GM04504 (cell line): Measurements from ENCODE around the gene PAK5.
A peak's percentile ranks its signal among the peaks of the same experiment; 100 is the strongest.

Experiments
- DNase-seq: peaks from one replicate; pipeline ENCODE4 v3.0.0-alpha.2; 2012; ENCODE audit warnings: low read depth

Gene PAK5

DNA sequence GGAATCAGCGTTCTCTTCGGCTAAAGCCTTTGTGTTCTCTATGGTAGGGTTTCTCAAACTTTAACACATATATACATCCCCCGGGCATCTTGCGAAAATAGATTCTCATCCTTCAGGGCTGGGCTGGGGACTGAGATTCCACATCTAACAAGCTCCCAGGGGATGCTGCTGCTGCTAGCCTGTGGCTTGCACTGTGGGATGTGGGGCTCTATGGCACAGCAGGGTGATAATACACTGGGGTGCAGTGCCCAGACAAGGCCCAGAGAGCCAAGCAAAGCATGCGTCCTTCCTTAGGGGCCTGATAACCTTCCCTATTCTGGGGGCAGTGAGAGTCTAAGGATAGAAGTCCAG, 222.4 kb downstream of the PAK5 start:
- no peak for DNase-seq

DNA sequence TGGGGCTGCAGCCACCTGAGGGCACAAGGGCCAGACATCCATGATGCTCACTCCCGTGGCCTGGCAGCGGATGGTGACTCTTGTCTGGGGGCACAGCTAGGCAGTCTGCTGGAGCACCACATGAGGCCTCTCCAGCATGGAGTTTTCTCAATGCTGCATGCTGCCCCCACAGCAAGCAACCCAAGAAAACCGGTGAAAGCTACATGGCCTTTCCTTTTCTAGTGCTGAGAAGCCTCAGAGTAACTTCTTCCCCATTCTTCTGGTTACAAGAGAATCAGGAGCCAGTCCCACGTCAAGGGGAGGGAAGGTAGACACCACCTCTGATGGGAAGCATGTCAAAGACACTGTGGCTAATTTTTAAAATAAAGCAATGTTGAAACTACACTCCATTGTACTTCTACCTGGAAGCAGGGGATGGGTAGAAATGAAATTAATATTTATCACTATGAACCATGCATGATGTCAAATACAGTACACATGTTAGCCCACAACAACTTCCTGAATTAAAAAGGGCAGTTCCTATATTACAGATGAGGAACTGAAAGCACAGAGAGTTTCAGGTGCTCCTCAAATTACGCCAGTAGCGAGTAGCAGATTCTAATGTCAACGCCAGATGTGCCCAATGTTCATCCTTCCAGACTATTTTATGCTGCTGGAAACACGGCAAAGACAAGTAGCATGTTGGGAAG, 223.0 kb downstream of the PAK5 start:
- no peak for DNase-seq

DNA sequence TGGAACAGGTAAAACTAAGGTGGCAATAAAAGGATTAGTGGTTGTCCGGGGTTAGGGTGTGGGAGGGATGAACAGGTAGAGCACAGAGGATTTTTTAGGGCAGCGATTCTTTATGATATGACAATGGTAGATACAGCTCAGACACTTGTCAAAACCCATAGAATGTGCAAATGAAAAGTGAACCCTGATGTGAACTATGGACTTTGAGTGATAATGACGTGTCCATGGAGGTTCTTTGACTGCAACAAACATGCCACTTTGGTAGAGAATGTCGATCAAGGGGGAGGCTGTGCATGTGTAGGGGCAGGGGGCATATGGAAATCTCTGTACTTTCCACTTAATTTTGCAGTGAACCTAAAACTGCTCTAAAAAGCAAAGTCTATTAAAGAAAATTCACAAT, 223.8 kb downstream of the PAK5 start:
- DNase-seq: no peak

DNA sequence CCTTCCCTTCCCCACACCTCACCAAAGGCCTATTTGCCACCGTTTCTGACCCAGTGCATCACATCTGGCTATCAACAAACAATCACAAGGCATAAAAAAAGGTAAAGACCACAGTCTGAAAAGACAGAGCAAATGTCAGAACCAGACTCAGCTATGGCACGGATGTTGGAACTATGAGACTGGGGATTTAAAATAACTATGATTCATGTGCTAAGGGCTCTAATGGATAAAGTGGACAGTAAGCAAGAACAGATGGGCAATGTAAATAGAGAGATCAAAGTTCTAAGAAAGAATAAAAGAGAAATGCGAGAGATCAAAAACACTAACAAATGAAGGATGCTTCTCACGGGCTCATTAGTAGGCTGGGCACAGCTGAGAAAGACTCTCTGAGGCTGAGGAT, 225.0 kb downstream of the PAK5 start:
- no peak for DNase-seq

DNA sequence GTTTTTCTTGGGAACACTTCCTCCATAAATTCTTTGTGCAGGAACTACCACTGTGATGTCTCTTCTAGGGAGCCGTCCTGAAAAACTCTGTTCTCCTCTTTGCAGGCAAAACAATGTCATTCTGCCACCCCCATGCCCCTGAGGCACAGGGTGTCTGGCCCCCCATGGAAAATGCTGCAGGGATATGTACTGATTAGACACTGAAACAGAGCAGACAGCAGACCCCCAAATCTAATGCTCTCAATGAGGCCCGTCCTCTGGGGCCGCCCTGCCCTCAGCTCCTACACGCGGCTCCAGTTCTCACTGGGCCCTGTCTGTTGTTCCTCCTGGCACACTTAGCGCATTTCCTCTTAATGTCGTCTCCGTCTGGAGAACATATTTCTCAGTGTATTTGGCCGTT, 227.0 kb downstream of the PAK5 start:
- DNase-seq: no peak

DNA sequence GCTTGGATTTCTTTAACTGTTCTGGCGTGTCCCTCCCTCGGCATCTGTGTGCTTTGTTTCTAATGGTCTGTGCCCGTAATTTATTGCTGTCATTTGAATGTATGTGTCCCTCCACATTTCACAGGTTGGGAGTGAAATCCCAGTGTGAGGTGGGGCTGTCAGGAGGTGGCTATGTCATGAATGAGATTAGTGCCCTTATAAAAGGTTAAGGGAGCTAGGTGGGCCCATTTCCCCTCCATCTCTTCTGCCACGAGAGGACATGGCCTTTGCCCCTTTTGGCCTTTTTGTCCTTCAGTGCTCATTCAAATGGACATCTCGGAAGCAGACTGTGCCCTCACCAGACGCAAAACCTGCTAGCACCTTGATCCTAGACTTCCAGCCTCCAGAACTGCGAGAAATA, 228.2 kb downstream of the PAK5 start:
- DNase-seq: no peak

DNA sequence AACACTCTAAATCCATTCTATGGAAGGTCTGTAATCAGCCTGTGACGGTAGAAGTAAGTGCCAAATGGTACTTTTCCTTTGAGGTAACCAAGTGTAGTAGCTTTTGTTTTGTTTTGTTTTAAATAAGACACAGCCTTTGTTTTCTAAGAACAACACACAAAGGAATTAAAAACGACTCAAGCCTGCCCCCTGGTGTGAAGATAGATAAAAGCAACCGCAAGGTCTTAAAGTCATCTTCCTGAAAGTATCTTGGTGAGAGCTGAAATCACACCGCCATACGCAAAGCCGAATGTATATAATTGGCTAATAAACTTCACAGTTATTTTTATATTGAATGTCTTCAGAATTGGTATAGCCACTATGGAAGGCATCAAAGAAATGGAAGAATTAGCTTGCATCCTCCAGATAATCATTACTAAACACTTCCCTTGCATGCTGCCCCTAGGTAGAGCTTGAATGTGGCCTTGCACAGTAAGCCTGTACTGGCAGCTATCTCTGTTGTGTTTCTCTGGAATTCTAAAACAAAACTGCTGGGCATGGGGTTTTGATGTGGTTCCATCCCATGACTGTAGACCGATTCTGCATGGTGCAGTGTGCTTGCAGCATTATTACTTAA, 228.9 kb downstream of the PAK5 start:
- peak; percentile 42 for DNase-seq

DNA sequence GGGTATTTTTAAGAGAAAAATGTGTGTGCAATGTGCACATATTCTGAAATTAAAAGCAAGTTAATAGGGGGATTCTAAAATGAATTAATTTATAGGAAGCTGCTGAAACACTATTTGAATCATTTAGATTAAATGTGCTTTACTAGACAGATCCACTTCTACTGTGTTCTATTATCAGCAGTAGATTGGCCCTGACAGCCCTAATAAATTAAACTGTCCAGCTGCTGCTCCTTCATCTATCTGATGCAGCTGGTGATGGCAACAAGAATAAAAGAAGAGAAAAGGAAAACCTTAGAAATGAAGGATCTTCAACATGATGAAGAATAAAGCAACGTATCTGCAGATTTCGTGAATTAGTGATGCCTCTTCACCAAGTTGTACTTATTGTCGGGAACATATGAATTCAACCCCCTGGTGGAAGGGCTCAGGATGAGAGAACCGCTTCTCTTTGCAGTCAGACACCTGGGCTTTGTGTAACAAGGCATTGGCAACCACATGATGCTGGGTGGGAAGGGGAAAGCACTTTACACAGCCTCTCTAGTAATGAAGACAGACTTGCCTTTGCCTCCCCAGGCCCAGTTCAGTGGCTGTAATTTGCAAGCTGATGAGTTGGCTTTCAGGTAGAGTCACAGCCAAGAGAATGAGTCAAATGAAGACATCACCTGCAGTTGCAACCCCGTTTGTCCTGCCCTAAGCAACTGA, 230.1 kb downstream of the PAK5 start:
- no peak for DNase-seq

DNA sequence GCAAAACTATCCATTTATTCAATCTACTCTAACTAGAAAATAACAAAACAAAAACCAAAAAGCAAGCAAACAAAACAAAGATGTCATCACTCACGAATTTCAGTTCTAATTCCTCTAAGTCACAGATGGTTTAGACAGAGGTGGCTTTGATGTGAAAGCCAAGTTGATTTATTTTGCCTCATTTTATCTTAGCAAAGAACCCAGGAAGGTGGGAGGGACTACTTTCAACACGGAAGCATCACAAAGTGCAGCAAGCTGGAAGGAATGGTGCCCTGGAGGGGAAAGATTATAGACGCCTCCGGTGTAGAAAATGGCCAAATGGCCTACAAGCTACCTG, 236.1 kb downstream of the PAK5 start:
- no peak for DNase-seq

DNA sequence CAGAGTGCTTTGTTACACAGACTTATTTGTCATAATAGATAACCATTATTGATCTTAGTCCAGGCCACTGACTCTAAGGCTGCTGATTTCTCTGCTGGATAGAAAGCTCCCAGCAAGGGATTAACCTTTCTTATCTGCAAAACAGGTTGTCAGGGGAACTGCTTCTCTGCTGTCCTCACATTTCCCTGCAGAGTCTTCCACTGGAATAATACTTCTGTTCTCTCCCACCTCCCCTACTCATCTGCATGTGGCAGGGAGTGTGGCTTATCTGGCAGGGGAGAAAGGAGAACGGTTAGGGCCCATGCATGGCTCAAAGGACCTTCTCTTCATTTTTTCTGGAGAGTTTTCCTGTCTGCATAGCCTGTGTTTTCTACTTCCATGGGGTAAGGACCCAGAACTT, 238.3 kb downstream of the PAK5 start:
- DNase-seq: no peak

DNA sequence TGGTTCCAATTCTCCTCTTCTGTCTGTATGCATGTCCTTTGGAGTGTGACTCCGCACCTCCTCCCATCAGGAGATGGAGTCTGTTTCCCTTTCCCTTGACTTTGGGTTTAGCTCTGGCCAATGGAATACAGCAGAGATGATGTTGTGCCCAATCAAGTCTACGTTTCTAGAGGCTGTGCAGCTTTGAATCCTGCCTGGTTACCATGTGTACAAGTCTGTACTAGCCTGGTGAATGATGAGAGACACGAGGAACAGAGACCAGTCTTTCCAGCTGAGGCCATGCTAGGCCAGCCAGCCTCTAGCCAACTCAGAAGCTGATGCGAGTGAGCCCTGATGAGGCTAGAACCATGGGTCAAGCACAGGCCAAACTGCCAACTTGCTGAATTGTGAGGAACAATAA, 241.3 kb downstream of the PAK5 start:
- DNase-seq: no peak

DNA sequence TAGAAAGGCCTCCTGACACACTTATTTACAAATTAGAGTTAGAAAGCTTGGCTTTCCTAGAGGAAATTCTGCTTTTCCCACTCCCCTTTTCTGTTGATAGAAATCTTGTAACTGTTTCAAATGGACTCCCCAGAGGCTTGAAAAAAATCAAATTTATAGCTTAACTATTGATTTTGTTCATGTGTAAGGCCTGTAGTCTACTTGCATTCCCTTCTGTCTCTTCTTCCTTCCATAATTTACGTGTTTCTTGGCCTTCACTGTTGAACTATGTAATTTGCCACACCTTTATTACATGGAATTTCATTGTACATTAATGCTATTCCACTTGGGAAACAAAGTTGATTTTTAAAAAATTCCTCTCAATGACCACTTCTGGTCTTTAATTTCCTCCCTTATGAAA, 243.1 kb downstream of the PAK5 start:
- DNase-seq: no peak

DNA sequence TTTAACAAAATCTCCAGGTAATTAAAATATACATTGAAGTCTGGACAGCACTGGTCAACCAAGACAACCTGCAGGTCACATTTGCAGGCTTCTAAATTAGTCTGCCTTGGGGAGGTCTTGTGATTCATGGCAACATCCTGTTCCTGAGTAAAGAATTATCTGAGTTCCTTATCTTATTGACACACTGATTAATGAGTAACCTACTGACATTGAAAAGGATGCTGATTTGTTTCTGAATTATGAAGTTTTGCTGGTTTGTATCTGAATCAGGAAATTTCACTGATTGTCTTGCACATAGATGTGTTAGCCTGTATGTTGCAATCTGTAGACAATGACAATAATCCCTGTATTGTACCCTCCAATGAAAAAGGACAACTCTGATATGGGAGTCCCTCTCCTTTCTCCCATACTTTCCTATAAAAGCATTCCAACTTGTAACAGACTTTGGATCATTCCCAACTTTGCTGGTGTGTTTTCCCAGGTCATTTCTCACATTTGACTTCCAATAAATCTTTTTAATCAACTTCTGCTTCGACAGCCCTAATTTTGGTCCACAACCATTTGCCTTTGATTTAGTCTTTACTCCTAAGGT, 244.5 kb downstream of the PAK5 start:
- DNase-seq: no peak

DNA sequence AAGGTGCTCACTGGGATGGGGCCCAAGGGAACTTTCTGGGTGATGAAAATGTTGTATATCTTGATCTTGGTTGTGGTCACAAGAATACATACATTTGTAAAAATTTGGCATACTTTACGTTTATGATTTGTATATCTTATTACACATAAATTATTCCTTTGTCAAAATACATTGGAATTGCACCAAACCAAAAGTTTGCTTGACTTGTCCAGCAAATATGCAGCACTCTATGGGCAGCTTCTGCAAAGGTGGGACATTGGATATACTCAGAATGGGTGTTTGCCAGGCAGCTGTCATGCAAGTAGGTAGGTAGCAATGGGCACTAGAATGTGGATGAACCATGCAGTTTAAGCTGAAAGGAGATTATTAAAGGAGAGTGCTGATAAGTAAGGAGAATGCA, 246.5 kb downstream of the PAK5 start:
- DNase-seq: no peak

DNA sequence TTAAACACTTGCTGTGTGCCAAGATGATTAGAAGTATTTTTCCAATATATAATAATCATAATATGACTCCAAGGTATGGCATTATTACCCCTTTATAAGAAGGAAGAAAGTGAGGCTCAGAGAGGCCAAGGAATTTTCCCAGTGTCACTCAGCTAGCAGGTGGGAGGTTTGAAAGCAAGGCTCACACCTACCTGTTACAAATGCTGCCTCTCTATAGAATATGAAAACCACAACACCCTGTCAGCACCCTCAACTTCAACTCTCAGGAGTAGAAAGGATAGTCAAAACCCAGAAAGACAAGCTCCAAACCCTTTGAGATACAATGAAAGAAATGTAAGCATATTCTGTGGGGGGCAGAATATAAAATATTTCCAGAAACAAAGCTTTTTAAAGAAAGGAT, 247.8 kb downstream of the PAK5 start:
- DNase-seq: no peak

DNA sequence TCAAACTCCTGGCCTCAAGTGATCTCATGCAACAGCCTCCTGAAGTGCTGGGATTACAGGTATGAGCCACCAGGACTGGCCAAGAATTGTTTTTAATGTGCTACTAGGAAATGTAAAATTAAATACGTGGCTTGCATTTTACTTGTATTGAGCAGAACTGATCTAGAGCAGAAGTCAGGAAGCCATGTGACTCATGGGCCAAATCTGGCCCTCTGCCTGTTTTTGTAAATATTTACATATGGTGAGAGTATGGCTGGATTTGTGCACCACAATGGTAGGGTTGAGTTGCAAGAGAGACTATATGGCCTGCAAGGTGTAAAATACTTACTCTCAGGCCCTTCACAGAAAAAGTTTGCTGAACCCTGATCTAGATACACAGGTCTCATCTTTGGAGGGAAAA, 248.7 kb downstream of the PAK5 start:
- no peak for DNase-seq

DNA sequence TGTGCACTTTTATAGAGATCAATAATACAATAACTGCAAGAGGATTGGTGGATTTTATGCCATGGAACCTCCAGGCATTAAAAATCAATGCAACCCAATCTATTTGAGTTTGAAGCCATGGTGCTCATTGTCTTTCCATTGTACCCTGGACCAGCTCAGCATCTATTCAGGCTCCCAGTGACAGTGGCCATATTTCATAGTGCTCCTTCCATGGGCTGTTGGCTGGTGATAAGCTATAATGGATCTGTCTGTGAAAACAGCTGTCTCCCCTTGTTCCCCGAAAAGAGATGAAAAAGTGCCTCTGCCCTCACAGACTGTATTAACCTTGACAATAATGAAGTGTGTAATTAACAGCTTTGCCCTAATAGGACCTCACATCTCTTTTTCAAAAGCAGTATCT, 250.2 kb downstream of the PAK5 start:
- DNase-seq: no peak

DNA sequence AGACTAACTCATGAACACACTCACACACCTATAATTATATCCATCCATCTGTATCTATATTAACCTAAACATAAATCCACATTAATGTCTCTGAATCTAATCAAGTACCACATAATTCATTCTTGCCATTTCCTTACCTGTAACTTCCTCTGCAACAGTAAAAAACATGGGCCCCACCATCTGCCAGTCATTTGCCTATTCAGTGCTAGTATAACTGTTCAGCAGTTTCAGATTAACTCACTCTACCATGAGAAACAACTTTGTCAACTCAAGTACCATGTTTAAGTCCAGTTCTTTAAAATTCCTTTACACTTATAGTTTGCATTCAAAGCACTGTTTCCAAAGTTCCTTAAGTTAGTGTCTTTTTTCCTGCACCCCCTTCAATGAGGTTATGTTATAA, 255.7 kb downstream of the PAK5 start:
- DNase-seq: no peak

DNA sequence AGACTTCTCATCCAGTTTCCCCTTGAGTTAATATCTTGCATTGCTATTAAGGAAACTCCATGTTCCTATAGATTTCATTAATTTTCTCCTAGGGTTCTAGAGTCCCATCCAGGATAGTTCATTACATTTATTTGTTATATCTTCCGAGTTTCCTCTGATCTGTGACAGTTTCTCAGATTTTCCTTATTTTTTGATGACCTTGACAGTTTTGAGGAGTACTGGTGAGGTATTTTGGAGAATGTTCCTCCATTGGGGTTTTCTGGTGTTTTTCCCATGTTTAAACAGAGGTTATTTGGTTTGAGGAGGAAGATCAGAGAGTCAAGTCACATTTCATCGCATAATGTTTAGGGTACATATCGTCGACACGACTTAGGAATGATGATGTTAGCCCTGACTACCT, 256.7 kb downstream of the PAK5 start:
- no peak for DNase-seq

DNA sequence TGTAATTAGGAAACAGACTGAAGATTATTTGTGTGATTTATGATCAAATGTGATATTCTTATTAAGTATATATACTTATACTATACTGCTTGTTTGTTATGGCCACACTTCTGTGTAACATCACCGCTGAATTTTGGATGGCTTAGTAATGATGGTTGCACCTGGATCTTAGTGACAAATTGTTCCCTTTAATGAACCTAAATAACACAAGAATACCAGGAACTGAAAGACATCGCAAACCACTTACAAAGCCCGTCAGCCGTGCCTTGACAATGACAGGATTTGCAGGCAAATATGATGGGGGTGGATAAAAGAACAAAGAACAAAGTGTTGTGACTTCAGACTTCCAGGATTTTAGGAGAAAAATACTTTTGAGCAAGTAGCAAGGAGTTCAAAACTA, 257.4 kb downstream of the PAK5 start:
- no peak for DNase-seq

DNA sequence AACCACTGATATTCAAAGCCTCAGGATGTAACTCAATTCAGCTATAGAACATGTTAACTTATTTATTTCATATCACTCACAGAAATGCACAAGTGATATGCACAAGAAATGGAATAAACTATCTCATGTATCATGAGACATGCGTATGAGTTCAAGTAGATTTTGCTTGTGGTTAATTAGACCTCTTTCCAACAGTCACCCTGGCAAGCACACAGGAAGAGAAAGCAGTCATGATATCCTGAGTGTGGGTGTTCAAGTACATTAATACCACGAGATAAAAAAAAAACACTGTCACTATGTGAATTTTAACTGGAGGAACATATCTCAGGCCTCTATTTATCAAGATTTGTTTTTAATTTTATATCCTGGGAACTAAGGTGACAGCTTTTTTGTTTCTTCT, 260.3 kb downstream of the PAK5 start:
- DNase-seq: no peak

DNA sequence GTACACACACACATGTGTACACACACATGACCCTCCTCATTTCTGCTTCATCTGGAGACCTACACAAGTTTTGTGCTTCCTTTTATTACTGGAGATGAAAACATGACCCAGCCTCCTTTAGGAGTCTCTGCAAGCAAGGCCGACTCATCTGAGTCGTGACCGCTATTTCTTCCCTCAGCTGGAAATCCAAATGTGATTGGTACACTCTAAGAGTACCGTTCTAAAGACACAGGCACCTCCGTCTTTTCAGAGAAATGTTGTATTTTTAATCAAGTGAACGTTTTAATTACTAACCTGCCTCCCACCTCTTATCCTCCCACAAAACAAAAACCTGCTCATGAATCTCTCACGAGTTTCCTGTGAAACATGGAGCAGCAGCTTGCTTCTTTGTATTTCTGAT, 261.5 kb downstream of the PAK5 start:
- DNase-seq: no peak

DNA sequence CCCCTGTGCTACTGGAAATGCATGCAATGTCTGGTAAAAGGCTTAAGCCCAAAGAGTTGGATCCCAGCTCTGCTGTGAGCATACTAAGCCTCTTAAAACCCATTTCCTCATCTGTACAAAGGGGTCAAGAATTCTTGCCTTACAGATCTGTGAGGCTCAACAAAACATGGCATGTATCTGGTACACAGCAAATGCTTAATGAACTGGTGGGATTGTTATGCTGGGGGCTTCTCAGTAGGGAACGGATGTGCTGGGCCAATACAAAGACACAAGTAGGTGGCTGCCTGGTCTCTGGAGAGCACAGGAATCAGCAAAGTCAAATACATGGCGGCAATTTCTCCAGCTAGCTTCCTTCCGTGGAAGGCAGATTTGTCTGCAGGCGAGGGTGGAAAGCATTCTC, 262.2 kb downstream of the PAK5 start:
- no peak for DNase-seq

DNA sequence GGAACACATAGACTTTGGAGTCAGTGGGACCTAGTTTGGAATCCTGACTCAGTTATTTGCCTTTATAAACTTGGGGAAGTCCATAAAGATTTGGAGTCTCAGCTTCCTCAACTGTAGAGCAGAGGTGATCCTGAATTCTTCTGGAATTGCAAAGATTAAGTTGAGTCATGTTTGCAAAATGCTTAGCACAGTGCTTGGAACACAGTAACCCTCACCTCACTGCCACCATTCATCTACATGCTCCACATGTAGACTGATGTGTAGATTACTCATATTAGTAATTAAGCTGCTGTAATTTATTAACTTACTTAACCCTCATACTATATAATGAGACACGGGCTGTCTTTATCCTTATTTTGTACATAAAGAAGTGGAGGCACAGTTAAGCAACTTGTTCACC, 263.0 kb downstream of the PAK5 start:
- DNase-seq: no peak
